Endothelial cell of umbilical vein (primary cell): ENCODE measurements around the gene PRKAG1.

Source experiments
- CTCF ChIP-seq, 2 donors: IDR thresholded peaks; 1 replicate in 1 of 2; 2 replicates in 1 of 2; pipeline ENCODE4 v1.5.1; 2011; ENCODE audit warnings: low read length in 2 of 2, mild to moderate bottlenecking in 2 of 2, moderate library complexity in 2 of 2, control low read depth in 1 of 2, inconsistent platforms in 1 of 2, low read depth in 1 of 2; ENCODE audit not compliant: insufficient read depth in 1 of 2; ENCODE audit errors: extremely low read depth in 1 of 2
- MAX ChIP-seq: IDR thresholded peaks from 2 replicates; pipeline ENCODE4 v1.6.1; 2011; ENCODE audit not compliant: insufficient read depth, insufficient read length
- POLR2A ChIP-seq: IDR thresholded peaks from 2 replicates; pipeline ENCODE4 v1.6.1; 2012; ENCODE audit warnings: low read depth, mild to moderate bottlenecking, control low read depth, low read length

- TF ChIP-seq CTCF (IDR thresholded peaks at IDR 0.05; ENCODE audit: extremely low read depth in 1 of 2, insufficient read depth in 1 of 2, low read depth in 1 of 2, low read length in 2 of 2): no peak
- no peak for TF ChIP-seq MAX
- no peak for TF ChIP-seq POLR2A
Measured at GRCh38 chr12:49061157-49061650, 42.6 kb upstream of the PRKAG1 start.
